ENCODE results near the gene CC2D2A.
A peak's percentile ranks its signal among the peaks of the same experiment; 100 is the strongest.

CC2D2A gene

DNA sequence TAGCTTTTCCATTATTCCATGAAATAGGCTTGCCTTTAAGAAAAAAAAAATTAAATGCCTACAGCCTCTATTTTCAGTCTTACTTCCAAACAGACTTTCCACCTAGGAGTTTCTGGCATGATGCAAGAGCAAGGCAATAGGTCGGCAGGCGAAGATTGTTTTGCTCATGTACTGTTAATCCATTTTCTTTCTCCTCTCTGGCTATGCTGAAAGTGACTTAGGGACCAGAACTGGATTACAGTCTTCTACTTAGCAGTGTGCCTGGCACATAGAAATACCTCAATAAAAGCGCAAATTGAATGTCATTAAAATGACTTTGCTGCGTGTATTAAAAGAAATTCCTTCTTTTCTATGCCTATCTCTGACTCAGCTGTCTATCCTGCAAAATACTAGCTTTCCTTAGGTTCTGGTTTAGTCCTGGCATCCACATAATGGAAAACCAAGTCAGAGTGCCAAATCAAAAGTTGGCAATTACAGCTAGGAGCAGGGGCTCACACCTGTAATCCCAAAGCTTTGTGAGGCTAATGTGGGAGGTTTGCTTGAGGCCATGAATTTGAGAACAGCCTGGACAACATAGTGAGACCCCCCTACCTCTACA is 51.9 kb downstream of the CC2D2A start:
- DNase-seq = no peak

DNA sequence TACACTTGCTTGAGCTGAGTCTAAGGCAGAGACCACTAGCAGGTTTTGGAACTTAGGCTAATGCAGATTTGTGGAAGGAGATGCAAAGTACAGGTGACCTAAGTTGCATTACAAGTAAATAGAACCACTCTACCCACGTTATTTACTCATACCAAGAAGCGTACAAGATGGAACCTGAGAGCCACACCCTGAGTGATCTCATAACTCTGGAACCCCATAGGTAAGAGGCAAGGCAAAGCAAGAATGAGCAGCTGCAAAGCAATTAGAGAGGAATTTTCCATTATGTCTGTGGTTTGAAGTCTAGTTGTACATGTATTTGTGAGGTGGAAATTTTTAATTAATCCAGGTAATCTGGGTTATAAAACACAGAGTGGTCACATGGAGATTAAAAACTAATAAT is 55.4 kb downstream of the CC2D2A start:
- no peak for DNase-seq

DNA sequence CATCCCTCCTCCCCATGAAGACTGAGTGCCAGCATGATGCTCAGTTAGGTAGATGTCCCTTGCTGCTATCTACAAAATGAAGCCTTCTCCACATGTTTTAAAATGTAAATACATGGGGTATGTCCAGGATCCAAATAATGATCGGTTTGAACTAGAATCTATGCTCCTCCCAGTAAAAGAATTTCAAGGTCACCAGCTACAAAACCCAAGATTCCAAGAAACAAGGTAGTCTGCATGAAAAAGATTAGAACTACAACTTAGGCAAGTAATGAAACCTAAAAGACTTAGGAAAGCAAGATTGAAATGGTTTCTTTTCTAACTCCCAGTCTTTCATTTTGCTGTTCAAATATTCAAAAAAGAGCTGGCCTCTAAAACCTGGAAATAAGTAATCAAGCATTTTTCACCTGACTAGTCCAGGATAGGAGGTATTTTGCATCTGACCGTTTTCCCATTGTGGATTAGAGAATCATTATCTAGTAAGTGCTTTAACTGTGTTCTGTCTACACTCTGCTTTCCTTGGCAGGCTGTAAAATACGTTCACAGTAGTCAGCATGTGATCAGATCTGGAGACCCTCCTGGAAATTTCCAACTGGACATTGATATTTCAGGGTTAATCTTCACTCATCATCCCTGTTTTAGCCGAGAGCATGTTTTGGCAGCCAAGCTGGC is 57.4 kb downstream of the CC2D2A start:
- DNase-seq = peak; percentile 12

DNA sequence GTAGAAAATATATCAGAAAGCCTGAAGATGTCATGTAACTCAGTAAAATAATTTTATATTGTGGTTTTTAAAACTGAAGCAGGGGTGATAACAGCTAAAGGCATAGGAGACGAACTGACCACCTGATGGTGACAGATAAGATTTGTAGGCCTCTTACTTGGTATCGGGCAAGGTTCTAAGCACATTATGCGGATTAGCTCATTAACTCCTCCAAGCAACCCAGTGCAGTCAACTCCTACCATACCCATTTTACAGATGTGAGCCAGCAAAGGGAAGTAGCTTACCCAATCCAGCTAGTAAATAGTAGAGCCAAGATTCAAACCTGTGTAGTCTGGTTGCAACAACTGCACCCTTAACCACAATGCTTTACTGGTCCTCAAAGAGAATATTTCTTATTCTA is 62.1 kb downstream of the CC2D2A start:
- DNase-seq = no peak

DNA sequence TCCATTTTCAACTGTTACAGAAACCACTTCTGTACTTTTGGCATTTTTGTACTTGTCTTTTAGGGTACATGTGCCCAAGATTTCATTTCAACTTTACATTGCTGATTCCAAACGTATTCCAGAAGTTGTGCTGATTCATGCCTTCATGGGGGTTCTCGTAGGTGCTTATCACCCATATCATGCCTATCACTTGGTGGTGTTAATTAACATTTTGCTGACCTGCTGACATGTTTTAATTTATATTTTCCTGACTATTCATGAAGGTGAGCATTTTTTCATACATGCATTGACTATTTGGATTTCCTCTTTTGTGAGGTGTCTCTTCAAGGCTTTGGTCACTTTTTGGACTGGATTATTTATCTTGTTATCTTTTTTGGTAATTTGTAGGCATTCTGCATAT is 64.1 kb downstream of the CC2D2A start:
- DNase-seq = no peak

DNA sequence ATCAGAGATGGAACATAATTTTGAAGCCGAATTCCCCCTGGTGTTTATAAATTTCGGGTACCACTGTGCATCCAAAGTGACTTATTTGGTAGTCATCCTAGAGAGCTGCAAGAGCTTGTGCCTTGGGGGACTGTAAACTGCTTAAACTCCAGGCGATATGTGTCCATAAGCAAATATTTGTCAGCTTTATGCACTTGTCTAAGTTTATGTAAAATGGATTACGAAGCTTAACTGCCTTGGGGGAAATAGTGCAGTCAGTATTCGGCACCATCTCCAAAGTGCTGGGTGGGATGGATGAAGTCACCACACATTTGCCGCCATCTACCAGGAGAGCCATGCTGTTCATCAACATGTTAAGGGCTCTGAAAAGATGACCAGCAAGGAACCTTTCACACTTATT is 65.9 kb downstream of the CC2D2A start:
- DNase-seq = no peak

DNA sequence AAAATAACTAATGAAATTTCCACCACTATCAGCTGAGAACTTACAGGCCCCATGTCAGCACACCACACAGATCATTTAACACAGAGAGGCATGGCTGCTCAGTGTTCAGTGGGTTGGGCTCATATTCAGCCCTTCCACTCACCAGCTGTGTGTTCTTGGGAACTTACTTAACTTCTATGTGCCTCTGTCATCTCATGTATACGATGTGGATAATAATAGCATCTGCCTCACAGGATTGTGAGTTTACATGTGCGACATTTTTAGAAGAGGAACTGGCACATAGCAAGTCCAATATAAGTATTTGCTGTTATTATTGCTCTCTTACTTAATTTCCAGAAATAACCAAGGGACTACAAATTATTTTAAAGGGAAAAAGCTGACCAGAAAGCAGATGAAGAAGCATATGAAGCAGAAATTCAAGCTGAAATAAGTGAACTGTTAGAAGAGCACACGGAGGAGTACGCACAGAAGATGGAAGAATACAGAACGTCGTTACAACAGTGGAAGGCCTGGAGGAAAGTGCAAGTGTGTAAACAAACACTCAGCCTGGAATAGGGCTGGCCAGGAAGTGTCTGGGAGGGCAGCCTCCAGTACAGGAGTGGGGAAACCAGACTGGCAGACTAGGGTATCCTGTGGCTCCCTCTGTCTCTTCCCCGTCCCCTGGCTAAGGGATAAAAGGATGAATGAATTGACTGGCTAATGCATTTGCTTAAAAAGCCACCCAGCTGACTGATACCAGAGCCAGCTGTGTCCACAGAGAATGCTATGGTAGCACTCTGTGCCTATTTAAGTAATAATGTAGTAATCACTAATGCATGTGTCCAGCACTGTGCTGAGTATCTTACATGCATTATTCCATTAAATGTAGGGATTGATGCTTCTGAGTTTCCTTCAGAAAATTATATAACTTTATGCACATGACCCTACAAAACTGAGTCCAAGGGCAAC is 67.1 kb downstream of the CC2D2A start:
- no peak for DNase-seq

DNA sequence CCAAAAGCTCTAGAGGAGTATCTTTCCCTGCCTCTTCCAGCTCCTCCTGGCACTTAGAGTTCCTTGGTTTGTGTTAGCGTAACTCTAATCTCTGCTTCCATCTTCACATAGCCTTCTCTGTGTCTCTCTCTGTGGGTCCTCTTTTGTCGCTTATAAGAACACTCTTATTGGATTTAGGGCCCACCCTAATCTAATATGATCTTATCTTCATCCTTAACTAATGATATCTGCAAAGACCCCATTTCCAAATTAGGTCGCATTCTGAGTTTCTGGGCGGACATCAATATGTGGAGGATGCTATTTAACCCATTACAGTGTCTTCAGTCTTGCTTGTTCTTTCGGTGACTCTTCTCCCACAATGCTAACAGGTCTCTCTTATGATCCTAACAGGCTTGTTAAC is 72.3 kb downstream of the CC2D2A start:
- no peak for DNase-seq

DNA sequence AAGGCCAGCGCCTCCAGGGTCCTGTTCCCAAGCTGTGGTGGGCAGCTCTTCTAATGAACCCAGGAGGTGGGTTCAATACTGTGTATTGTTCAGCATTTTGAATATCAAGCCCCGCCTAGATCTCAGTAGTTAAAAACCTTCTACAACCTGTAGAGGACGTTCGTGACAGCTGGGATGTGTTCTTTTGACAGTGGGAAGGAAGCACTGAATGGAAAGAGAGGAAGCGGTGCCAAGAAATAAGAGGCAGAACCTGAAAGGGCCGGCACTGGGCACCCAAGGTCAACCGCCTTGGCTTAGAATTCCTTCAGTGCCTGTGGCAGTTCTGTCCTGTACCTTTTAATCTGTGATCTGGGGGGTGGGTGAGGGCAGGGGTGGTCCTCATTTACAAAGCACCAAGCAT is 73.1 kb downstream of the CC2D2A start:
- DNase-seq = no peak

DNA sequence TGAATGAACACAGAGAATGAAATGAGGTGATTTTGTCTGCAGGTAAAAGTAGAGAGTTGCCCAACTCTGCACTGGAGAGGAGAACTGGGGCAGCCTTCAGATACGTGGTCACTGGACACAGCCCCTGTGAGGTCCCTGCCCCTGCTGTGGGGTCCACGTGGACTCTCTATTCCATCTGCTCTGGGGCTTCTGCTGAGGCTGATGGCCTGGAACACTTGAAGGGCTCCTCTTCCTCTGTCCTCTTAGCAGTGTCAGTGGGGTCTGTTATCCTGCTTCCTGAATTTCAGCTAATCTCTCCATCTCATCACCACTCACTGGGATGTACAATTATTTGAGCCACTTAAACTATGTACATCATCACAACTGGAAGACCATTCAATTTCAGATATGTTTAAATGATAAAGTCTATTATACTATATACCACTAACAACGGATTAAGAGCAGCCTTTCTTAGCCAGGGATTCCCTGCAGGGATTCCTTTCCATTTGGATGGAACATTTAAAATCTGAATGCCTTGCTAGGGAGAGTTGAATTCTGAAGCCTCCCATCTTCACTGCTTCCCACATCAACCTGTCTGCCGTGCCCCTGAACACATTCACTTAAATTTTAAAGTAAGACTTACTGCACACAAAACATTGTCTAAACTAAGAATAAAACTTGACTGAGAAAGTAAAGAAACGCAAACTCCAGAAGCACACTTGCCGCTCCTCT is 74.0 kb downstream of the CC2D2A start:
- DNase-seq = no peak

DNA sequence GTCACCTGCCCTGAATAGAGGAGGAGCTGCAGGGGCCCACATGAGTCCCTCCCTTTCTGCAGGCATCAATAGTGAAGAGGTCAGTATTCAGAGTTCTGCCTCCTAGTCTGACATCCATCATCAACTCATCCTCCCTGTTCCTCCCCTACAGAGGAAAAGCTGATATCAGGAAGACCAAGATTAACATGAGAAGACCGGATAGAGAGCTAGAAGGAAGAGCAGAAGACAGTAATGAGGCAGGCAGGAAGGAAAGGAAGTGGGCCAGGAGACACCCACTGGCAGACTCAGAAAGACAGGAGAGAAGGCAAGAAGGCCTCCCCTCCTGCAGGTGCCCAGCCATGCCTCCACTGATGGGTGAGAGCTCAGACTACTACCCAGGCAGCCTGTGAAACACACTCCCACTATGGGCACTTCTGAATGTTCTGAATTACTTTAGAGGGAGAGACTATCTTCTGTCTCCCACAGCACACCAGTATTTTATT is 74.6 kb downstream of the CC2D2A start:
- no peak for DNase-seq

DNA sequence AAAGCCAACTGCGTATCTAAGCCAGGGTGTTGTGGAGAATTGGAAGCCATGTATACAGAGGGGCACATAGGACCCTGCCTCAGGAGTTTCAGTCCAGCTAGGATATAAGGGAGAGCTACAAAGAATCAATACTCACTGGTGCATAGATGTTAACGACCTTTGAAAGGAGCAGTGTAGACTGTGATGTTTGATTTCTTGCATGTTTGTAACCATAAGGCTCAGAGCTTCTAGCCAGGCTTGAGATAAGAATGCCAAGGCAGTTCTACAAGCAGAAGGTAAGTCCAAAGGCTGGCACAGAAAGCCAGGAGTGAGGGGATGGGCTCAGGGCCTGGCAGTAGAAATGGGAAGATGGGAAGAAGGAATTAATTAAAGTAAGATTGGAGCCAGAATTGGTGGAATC is 75.7 kb downstream of the CC2D2A start:
- no peak for DNase-seq

DNA sequence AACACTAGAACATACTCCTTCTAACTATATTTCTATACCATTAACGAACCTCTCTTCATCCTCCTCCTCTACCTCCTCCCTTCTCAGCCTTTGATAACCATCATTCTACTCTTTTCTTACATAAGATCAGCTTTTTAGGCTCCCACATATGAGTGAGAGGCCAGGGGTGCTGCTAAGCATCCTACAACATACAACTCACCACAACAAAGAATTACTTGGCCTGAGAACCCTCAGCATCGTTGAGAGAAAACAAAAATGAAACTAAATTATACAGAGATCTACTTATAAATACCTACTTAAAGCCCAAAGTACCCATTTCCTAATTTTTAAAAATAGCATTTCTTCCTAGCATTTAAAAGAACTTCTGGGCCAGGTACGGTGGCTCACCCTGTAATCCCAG is 77.7 kb downstream of the CC2D2A start:
- DNase-seq = no peak

DNA sequence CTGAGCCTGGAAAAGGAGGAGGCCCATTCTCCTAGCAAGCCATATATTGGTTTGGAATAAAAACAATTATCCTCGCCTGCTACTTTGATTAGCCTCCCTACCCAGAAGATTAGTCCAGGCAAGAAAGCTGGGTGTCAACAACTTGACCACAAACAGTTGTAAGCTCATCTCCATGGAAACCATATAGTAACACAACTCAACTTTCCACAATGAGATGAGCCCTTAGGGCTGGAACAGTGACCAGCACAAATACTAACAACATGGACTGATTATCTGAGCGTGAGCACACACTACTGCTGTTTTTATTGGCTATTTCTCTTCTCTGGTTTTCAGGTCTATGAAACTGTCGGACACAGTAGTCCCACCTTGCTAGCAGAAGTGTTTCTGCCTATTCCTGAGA is 80.8 kb downstream of the CC2D2A start:
- no peak for DNase-seq

DNA sequence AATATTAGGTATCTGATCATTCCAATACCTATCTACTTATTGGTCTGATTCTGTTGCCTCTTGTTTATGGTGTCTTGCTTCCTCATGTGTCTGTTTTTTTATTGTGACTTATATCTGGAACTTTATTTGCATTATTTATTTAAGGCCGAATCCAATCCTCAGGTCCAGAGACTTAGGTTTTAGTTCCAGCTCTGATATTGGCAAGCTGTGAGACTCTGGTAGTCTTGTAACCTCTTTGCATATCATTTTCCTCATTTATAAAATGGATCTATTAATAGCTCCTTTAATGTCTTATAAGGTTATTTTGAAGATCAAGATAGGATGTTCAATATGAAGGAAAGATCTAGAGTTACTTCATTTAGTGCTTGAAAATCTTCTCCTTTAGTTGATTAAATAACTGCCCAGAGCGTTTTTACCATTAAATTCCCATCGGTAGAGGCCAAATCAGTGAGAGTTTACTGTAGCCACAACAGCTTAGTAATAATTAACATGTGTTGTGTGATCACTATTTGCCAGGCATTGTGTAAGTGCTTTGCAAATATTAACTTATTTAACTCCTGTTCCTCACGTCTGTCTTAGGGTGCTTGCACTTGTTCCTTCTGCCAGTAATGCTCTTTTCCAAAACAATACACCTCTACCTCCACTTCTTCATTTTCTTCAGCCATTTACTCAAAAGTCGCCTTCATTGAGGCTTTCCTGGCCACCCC is 82.2 kb downstream of the CC2D2A start:
- peak; percentile 65 for DNase-seq

DNA sequence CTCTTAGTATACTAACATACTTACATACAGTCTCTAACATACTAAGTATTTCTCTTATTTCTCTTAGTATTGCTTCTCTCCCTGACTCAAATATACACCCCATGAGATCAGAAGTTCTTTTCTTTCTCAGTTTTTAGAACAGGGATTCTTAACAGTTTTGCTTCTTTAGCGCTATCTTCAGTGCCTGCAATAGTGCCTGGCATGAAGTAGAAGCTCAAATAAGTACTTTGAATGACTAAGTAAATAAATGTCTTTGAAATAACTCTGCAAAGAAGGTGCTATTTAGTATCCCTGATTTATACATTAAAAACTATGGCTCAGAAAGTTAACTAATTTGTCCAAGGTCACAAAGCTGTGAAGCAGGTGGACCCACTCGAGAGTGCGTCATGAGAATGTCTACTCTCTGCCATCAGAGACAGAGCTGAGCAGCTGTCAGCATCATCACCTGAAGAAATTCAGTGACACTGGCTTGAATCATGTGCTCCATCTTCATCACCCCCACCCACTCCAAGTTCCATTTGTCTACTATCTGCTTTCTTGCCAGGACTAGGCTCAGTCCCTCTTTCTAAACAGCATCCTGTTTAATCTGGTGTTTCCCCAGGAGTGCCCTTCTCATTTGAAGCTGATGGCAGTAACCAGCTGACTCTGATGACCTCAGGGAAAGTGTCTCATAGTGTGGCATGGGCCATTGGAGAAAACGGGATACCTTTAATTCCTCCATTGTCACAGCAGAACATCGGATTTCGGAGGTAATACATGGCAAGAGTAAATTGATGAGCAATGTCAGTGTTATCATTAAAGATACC is 83.1 kb downstream of the CC2D2A start:
- DNase-seq = no peak

DNA sequence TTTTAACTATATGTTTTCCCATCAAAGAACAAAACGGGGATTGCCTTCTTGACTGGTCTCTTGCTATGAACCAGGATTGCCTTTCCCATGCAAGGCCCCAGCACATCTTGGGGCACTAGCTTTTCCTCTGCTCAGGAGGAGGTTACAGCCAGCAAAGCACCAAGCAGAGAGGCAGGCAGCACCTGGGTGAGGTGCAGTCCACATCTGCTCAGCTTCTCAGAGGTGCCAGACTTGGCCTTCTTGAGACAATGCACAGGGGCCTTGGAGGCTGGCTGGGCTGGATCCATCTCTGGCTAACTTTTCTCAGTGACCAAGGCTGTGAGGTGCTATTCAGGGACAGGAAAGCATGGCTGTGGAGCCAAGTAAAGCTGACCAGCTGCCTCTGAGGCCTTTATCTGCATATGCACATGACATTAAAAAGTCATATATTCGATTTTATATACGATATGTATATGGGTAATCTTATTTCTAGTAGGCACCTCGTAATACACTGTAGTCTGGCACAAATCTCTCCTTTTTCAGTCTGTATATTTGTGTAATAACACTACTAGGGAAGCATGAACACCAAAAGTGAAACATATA is 86.9 kb downstream of the CC2D2A start:
- no peak for DNase-seq

DNA sequence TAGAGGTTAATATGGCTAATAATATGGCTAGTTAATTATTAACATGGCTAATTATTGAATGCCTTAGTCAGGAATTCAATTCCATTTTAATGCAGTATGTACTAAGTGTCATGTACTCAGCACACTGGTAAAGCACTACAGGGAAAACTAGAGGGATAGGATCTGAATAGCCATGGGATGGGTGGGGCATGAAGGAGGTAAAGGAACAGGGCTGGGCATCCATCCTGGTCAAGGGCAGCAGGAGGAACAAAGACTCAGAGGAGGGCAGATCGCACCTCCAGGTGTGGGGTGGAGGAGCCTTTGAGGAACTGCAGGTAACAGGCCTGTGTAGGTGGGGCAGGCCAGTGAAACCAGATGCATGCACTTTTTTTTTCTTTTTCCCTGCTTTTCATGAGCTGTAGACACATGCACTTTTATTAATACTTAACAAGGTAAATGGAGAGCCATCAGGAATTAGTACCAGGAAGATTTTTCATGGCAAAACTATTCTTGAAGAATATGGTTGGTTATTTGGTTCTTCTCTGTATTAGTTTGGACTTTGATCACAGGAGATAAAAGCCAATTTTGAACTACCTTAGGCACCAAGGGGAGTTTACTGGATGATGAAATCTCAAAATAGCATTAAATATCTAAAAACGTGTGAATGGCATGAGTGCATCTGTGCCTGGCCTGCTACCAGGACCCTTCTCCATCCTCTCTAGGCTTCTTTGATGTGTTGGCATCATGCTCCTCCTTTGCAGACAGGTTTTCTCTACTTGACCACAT is 88.3 kb downstream of the CC2D2A start:
- DNase-seq = no peak

DNA sequence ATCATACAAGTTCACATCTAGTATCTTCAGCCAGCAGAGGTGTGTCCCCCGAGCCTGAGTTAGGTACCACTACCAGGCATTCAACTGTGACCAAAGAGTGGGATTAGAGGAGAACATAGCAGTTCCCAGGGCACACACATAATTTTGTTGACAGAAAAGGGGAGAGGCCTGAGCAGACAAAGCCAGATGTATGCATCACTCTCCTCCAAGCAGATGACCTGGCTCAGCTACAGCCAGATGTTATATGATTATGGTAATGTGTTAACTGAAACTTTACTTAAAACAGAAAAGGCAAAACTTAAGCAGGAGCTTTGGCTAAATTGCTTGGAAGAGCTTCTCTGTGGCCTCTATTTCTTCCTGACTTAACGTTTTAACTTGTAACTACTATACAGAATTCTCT is 88.9 kb downstream of the CC2D2A start:
- no peak for DNase-seq

DNA sequence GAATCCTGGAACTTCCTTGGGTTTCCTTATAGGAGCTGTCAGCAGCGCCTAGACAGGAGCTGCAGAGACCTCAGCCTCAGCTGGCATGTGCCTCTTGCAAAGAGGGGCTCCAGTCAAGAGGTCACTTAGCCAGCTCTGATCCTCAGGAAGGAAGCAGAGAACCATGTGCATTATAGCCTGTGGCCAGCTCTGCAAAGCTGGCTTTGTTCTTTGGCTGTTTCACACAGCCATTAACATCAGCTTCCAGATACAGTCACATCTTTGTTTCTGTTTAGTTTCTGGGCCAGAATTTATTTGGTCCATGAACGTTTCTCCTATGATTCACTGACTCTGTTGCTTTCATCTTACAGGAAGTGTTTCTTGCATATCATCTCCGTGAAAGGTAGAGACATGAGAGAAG is 92.4 kb downstream of the CC2D2A start:
- no peak for DNase-seq

DNA sequence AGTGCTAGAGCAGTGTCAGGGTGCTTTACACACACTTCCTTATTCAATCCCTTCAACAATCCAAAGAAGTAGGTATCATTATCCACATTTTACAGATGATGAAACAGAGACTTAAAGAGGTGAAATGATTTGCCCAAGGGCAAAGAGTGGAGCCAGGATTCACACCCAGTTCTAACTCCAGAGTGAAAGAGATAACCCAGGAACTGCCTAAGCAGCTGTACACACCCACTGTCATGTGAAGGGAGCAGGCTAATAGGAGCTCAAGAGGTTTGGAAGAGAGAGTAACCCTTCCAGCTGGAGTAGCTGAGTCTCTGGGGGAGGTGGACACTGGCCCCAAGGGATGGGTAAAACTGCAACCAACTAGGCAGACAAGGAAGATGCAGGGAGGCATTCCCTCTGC is 92.9 kb downstream of the CC2D2A start:
- no peak for DNase-seq

Measured in kidney glomerular epithelial cell (primary cell).